ENCODE data around the gene ZSWIM9.
"Not testable (repeated sequence)": the region's sequence is repeated elsewhere in the genome, so short reads cannot be mapped to it uniquely, and the experiment has no call there.

Gene ZSWIM9

DNA sequence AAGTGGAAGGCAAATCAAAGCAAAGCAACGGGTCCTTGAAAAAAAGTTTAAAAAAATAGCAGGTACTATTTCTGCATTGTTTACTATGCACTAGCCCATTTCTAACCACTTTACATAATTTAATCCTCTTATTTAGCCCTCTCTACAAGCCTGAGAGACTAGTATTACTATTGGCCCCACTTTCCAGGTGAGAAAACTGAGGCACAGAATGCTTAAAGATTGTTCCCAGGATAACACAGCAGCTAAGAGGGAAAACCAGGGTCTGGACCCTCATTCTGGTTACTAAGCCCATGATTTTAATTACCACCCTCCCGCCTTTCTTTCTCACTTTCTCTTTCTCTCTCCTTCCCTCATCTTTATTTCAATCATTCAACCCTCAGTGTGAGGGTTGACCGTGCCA, 5.7 kb downstream of the ZSWIM9 start:
- DNase-seq = no peak

DNA sequence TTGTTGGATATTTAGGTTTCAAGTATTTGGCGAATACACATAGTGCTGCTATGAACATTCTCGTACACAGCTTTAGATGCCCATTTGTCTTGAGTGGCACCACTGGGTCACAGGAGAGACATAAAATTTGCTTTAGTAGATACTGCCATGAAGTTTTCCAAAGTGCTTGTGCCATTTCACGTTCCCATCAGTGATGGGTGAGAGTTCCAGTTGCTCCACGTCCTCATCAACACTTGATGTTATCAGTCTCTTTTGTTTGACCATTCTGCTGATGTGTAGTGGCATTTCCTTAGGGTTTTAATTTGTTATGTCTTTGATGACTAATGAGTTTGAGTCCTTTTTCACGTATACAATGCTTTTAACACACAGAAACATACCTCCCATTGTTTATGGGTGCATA, 11.0 kb downstream of the ZSWIM9 start:
- no peak for DNase-seq

DNA sequence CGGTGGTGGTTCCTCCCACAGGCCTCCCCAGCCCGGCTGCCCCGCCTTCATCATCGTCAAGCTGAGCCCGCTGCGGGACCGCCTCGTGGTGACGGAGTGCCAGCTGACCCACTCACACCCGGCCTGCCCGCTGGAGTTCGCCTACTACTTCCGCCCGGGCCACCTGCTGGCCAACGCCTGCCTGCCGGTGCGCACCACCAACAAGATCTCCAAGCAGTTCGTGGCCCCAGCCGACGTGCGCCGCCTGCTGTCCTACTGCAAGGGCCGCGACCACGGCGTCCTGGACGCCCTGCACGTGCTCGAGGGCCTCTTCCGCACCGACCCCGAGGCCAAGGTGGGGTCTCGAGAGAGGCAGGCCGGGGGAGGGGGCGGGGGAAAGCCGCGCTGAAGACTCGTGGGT, 12.0 kb downstream of the ZSWIM9 start:
- no peak for DNase-seq

DNA sequence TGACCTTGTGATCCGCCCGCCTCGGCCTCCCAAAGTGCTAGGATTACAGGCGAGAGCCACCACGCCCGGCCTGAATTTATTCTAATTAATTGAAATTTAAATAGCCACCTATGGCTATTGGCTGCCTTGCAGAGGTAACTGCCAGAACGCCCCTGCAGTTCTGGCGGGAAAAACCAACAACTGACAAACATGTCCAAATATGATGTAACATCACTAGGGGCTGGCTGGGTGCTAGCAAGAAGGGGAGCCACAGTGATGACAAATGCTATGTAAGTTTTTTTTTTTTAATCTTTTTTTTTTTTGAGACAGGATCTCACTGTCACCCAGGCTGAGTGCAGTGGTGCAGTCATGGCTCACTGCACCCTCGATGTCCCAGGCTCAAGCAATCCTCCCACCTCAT, 12.9 kb downstream of the ZSWIM9 start:
- DNase-seq = no peak

DNA sequence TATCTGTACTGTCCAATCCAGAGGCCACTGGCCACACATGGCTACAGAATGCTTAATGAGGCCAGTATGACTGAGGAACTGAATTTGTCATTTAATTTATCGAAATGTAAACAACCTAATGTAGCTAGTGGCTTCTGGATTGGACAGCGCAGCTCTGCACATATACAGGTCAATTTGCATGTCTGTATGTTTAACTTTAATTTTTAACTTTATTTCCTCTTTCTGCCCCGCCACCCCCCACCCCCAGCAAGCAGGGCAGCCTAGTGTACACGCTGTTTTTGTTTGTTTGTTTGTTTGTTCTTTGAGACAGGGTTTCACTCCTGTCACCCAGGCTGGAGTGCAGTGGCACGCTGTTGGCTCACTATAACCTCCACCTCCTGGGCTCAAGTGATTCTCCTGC, 15.5 kb downstream of the ZSWIM9 start:
- no peak for DNase-seq

DNA sequence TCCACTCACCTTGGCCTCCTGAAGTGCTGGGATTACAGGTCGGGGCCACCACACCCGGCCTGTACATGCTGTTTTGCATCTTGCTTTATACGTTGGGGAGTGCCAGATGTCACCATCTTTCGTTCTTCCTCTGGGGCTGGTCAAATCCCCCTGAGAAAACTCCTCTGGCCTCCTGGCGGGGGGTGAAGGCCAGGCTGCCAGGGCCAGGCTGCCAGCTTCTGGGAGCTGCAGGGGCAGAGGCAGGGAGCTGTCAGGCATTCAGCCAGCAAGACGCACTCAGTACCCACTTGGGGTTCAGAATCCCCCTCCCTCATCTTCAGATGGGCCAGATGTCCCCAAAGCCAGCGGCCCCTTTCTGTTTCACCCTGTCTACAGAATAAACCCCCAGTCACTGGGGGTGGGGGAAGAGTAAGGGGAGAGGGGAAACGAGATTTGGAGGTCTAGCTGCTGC, 16.1 kb downstream of the ZSWIM9 start:
- DNase-seq = no peak

DNA sequence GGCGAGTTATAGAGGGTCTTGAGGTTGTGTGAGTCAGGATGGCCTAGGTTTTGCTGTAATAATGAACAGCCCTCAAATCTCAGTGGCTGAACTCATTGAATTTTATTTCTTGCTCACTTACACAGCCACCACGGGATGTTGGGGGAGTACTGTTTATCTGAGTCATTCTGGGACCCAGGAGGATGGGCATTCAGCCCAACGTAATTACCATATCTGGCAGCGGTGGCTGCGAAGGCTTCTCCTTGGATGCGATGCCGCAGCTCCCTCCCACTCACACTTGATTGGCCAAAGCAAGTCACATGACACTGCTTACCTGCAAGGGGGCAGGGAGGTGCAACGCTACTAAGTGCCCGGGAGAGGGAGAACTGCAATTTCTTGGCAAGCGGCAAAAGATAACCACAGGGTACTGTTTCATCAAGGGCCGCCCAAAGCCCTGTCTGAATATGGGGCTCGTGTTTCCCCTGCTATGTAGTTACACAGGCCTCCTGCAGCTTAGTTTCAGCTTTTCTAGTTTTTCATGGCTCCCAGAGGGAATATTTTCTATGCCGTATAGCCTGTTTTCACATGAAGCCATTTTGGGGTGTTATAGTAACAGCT, 19.9 kb downstream of the ZSWIM9 start:
- DNase-seq = peak; percentile 94

DNA sequence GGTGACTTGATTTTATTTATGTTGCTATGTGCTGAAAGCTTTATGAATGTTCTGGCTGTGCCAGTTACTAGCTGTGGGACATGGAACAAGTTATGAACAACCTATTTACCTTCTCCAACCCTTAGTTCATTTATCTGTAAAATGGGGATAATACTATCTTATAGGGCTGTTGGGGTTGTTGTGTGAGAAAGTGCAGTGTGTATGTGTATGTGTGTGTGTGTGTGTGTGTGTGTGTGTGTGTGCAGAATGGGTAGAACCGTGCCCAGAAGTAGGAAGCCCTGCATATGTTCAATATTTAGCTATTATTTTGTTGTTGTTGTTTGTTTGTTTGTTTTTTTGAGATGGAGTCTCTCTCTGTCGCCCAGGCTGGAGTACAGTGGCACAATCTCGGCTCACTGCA, 20.4 kb downstream of the ZSWIM9 start:
- no peak for DNase-seq

DNA sequence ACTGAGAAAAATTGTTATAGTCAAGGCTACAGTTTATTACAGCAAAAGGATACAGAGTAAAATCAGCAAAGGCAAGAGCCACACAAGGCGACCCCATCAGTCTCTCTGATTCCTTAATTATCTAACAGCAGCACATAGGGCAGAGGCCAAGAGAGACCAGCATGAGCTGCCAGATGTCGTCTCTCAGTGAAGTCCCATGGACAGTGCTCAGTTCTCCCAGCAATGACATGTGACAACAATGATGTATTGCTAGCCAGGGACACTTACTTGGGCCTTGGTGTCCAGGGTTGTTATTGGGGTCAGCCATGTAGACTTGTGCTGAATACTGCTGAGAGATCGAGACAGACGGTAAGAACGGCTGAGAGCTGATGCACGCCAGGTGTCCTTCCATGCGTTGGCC, 22.3 kb downstream of the ZSWIM9 start:
- no peak for DNase-seq

DNA sequence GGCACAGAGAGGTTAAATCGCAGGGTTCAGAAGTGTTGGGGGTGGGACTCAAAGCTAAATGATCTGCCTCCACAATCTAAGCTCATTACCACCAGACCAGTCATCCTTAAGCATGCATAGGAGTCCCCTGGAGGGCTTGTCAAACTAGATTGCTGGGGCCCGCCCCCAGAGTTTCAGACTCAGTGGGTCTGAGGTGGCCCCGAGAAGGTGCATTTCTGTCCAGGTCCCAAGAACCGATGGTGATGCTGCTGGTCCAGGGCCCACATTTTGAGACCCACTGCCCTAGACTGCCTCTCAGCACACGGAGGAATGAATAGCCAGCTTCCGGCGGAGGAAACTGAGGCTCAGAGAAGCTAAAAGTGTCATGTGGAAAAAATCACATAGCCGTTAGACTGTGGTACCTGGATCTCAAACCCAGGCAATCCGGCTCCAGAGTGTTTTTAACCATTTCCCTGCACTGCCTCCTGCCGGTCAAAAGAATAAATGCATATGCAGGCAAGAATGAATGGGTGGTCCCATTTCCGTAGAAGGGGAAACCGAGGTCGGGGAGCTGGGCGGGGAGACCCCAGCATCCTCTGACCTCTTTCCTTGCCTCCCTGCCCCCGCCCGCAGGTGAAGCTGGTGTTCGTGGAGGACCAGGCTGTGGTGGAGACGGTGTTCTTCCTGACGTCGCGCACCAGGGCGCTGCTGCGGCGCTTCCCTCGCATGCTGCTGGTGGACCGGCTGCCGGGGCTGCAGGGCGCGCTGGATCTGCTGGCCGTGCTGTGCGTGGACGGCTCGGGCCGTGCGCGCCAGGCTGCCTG, 23.8 kb downstream of the ZSWIM9 start:
- peak; percentile 27 for DNase-seq

DNA sequence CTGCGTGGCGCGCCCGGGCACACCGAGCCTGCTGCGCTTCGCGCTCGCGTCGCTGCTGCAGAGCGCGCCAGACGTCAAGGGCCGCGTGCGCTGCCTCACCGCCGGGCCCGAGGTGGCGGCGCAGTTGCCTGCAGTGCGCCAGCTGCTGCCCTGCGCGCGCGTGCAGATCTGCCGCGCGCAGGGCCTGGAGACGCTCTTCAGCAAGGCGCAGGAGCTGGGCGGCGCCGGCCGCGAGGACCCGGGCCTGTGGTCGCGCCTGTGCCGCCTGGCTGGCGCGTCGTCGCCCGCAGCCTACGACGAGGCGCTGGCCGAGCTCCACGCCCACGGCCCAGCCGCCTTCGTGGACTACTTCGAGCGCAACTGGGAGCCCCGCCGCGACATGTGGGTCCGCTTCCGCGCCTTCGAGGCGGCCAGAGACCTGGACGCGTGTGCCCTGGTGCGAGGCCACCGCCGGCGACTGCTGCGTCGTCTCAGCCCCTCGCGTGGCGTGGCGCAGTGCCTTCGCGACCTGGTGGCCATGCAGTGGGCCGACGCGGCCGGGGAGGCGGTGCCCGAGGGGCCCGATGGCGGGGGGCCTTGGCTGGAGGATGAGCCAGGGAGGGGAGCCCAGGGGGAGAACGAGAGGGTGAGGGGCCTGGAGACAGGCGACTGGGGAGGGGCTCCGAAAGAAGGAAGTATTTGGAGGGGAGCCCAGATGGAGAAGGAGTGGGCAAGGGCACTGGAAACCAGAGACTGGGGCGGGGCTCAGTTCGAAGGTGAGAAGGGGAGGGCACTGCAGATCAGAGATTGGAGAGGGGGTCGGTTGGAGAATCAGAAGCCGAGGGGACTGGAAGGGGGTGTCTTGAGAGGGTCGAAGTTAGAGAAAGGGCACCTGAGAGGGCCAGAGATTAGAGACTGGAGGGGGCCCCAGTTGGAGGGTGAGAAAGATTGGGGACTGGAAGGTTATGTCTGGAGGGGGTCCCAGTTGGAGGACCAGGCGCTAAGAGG, 24.7 kb downstream of the ZSWIM9 start:
- DNase-seq = no peak

DNA sequence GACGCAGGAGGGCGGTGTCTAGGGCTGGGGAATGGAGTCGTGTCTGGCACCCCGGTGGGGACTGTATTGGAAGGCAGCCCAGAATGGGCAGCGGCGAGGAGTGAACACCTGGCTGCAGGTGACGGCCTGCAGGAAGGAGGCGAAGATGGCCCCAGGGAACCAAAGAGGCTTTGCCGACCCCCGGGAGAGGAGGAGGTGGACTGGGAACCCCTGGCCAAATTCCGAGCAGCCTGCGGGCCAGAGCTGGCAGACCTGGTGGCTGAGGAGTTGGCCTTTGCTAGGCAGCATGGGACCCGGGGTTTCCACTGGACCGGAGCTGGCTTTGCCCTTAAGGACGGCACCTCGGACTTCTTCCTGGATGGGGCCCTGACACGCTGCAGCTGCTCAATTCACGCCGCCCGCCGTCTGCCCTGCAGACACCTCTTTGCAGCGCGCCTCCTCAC, 25.9 kb downstream of the ZSWIM9 start:
- DNase-seq = no peak

DNA sequence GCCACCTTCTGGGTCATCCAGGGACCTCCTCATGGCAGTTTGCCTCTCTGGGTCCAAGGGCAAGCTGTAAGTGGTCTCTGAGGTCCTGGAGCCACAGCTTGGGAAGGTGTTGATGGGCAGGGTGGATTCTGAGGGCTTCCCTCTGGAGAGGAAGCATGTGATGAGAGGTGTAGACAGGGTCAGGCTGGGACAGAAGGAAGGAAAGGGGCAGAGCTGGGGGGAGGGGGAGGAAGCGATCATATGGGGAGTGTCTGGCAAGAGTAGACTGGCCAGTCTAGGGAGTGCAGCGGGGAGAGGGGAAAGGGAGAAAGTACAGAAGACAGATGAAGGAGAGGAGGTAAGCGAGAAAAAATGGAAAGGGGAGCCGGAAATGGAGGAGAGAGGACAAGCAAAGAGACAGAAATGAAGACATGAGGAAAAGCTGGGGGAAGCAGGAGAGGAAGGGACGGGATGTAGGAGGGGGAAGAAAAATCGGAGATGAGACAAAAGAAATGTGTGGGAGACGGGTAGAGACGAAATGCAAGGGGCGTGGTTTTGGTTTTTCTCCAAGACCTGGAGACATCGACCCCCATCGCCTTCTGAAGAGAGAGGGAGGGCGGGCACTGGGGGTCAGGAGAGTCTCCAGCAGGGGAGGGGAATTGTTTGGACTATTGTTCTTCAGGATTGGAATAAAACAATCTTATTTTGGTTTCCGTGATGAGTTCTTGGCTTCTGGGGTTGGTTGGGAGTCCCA, 26.6 kb downstream of the ZSWIM9 start:
- no peak for DNase-seq

DNA sequence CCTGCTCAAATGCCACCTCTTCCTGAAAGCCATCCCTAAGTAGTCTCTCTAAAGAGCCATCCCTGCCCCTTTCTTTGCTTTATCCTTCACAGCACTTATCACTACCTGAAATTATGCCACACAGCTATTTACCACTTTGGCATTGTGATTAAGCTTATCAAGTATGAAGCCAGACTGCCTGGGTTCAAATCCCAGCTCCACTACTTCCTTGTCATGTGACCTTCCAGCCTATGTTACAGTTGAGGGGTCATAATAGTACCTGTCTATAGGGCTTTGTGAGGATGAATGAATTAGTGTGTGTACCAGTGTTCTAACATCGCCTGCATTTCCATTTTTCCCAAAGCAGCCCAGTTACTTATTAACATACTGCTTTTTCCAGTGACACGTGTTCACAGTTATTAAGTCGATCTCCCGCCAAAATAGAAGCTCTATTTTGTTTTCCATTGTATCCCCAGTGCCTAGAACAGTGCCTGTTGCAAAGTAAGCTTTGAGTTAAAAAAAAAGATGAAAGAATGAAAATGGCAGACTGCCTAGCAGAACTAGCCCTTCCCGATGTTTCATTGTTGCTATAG, 32.8 kb downstream of the ZSWIM9 start:
- DNase-seq = no peak

DNA sequence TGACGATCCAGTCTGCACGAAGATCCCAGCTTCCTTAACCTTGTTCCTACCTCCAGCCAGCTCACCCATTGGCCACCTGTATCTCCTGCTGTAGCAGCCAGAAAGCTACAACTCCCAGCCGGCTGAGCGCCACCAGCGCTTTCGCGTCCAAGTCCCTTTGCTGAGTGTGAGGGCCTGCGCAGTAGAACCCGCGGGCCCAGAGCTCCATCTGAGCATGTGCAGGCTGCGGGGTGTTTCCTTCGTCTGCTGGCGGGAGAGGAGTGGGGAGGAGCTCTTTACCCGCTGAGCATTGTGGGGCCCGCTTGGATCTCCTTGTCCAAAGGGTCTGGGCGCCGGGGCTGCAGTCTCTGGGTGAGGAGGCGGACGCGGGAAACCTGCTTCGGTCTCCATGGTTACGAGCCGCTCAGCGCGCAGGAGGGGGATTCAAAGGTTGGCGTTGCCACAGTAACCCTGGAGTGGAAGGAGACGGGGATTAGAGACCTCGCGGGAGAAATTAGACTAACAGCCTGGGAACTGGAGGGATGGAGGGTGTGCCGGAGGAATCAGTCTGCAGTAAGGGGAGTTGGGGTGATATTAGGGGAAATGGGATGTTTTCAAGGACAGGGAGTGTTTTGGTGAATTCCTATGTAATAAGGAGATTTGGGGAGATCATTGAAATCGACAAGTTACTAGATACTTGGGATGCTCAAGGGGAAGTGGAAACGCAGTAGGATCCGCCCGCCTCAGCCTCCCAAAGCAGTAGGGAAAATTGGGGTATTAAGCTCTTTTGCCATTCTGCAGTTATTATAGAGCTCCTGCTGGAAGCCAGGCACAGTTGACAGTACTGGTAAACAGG, 33.5 kb downstream of the ZSWIM9 start:
- peak; percentile 99 for DNase-seq

DNA sequence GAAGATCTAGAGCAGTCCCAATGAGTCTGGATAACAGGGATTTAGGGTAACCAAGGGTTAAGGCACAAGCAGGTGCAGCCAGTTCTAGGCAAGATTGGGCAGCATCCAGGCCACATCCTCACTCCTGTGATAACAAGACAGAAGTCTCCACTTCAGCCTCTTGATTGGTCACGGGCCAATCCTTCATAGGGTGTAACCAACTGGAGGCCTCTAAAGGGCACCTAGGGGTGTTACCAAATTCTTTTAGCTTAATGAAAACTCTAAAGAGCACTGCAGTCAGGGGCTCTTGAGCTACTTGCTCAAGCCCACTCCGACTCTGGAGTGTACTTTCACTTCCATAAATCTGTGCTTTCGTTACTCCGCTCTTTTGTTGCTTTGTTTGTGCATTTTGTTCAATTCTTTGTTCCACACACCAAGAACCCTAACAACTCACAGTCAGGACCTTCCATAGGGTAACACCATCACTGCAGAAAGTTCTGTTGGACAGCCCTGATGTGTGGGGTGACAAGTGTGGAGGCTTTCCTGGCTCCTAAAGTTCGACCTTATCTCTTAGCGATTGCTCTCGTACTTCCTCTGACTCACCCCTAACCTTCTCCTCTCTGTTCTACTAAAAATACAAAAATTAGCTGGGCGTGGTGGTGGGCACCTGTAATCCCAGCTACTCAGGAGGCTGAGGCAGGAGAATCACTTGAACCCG, 36.1 kb downstream of the ZSWIM9 start:
- DNase-seq = no peak

DNA sequence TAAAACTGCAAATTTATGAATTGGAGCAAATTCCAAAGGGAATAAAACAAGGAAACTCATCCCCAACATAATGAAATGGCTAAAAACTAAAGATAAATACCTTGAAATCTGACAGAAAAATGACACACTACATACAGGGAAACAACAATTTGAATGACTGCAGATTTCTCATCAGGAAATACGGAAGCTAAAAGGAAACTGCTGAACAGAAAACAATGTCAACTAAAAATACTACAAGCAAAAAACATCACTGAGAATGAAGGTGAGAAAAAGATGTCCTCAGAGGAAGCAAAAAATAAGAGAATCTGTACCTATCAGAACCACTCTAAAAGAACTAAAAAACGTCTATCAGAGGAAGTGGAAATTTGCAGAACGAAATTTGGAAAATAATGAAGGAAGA, 39.5 kb downstream of the ZSWIM9 start:
- DNase-seq = no peak

DNA sequence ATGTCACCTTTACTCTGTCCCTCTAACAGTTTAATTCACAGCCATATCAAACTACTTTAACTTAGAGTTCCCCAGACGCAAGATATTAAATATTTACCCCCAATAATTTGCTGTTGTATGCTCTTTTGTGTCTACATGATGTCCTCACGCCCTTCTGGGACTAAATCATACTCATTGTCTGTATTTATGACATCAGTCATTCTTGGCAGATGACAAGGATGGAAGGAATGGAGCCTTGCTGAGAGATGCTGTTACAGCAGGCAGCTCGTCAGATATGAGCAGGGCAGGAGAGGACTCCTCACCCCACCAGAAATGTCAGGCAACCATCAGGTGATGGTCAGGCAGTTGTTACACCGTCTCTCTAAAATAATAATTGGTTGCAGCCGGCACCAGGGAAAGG, 43.5 kb downstream of the ZSWIM9 start:
- DNase-seq = no peak

DNA sequence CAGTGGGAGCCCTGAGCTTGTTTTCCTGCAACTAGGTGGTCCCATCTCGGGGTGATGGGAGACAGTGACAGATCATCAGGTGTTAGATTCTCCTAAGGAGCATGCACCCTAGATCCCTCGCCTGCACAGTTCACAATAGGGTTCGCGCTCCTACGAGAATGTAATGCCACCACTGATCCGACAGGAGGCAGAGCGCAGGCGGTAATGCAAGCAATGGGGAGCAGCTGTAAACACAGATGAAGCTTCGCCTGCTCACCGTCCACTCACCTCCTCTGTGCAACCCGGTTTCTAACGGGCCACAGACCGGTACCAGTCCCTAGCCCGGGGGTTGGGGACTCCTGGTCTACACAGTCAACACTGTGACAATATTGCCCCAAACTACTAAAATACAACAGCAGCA, 46.5 kb downstream of the ZSWIM9 start:
- DNase-seq = no peak

DNA sequence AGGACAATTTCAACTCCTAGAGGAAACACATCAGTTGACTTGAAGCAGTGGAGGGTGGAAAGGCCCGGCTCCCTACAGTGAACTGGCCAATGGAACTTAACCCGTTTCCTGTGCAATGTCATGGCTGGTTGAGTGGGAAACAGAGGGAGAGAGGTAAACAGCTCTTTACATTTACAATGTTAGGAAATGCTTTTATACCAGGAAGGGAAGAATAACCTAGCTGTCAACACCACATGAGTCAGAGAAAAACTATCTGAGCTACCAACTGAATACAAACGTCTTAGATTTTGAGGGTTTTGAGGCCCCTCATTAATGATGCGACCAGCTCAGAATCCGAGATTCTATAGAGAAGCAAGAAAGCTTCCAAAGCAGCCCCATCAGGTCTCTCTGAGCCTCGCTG, 48.5 kb downstream of the ZSWIM9 start:
- DNase-seq = no peak

DNA sequence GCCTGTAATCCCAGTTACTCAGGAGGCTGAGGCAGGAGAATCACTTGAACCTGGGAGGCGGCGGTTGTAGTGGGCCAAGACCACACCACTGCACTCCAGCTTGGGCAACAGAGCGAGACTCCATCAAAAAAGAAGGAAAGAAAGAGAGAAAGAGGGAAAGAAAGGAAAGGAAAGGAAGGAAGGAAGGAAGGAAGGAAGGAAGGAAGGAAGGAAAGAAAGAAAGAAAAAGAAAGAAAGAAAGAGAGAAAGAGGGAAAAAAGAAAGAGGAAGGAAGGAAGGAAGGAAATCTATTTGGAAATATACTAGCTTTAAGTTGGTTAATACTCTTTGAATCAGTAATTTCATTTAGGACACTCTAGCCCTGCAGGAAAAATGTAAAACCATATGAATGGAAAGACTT, 50.3 kb downstream of the ZSWIM9 start:
- DNase-seq = not testable (repeated sequence)

All from DMS53 (cell line).